Mesodermal cell (in vitro differentiated cells): ENCODE measurements around the gene BCR.

Source experiments
- H3K27ac ChIP-seq: 2 replicates; pipeline ENCODE4 v1.7.0; 2013; ENCODE audit warnings: mild to moderate bottlenecking, low read depth, low read length, moderate library complexity; ENCODE audit not compliant: severe bottlenecking
- H3K36me3 ChIP-seq: 2 replicates; pipeline ENCODE4 v1.7.1; 2013; ENCODE audit warnings: mild to moderate bottlenecking, low read length, moderate library complexity; ENCODE audit not compliant: control insufficient read depth, insufficient read depth
- H3K4me1 ChIP-seq: one replicate; pipeline ENCODE4 v1.7.1; 2013; ENCODE audit warnings: mild to moderate bottlenecking, low read length; ENCODE audit not compliant: insufficient read depth, control insufficient read depth, poor library complexity, severe bottlenecking
- H3K4me3 ChIP-seq: 2 replicates; pipeline ENCODE4 v1.7.0; 2013; ENCODE audit warnings: low read length, control low read depth, mild to moderate bottlenecking; ENCODE audit not compliant: insufficient read depth, poor library complexity, severe bottlenecking; ENCODE audit errors: extremely low read depth
- H3K9me3 ChIP-seq: 2 replicates; pipeline ENCODE4 v1.7.1; 2013; ENCODE audit warnings: mild to moderate bottlenecking, low read length, moderate library complexity; ENCODE audit not compliant: control insufficient read depth
- WGBS, 2 experiments: methylation state at CpG; one replicate each; pipeline ENCODE4 v1.1.5; 2013; ENCODE audit warnings: missing lambda C conversion rate in 2 of 2; ENCODE audit not compliant: insufficient coverage in 2 of 2; 5-methylcytosine and 5-hydroxymethylcytosine counted together

BCR gene

GRCh38 chr22:23281406-23282088 lies 101.2 kb downstream of the BCR start:
- 50 to 56% methylated on average over 12 to 16 of the region's 21 CpGs for WGBS, 2 experiments

DNA sequence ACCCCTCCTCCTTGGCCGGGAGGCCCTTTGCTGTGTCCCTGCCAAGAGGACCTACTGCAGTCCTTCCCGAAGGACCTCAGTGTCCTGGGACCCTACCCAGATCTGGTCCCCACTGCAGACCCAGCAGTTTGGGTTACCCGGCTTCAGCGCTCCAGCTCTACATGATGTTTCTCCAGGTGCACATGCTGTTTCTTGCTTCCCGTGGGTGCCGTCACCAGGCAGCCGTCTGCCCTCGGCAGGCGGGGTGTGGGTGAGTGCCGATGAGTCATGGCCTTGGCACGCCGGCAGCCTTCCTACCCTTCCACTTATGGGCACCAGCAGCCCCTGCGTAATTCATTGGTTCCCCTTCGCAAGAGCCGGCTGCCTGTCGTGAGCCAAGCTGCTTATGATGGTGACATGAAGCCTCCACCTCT lies 101.8 kb downstream of the BCR start:
- H3K36me3 ChIP-seq = peaks cover 60% of the 10 kb centered on the region
- WGBS, 2 experiments = 81 to 83% methylated on average over 16 of the region's 16 CpGs
- H3K27ac ChIP-seq = no peak overlapping the region
- no peaks in the 10 kb centered on the region for H3K9me3 ChIP-seq
- peaks cover 5% of the 10 kb centered on the region for H3K4me1 ChIP-seq
- no peak overlapping the region for H3K4me3 ChIP-seq

More at GRCh38 chr22:23281406-23282088, 101.2 kb downstream of the BCR start:
- no peak overlapping the region for H3K27ac ChIP-seq
- peaks cover 57% of the 10 kb centered on the region for H3K36me3 ChIP-seq
- H3K4me1 ChIP-seq = peaks cover 5% of the 10 kb centered on the region
- no peaks in the 10 kb centered on the region for H3K9me3 ChIP-seq
- no peak overlapping the region for H3K4me3 ChIP-seq

- WGBS, 2 experiments = 87 to 97% methylated on average over 9 to 10 of the region's 10 CpGs
- H3K27ac ChIP-seq = no peak overlapping the region
Observed at GRCh38 chr22:23282516-23282915, 102.2 kb downstream of the BCR start.

DNA sequence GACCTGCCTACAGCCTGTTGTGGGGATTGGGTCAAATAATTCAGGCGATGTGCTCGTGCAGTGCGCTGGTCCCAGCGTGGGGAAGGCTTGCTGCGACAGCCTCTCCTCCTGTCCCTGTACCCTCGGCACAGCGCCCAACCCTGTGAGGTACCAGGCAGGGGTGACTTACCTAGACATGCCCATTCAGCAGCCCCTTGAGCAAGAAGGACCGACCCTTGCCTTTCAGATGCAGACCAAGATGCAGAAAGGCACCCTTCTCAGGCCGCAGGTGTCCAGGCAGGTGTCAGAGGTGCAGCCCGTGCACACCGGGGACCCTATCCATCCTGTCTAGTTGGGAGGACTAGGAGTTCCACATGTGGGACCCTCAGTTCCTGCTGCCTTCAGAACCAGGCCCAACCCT lies 102.7 kb downstream of the BCR start:
- WGBS, 2 experiments = 98 to 99% methylated on average over 11 of the region's 11 CpGs

More at GRCh38 chr22:23282516-23282915, 102.2 kb downstream of the BCR start:
- Histone ChIP-seq H3K4me1 (peaks cover 5% of the 10 kb centered on the region), H3K9me3 (no peaks in the 10 kb centered on the region), H3K36me3 (peaks cover 64% of the 10 kb centered on the region), H3K4me3 (no peak overlapping the region)

GRCh38 chr22:23283591-23284503 lies 103.5 kb downstream of the BCR start:
- Histone ChIP-seq H3K9me3 (no peaks in the 10 kb centered on the region), H3K4me3 (no peak overlapping the region), H3K36me3 (peaks cover 62% of the 10 kb centered on the region), H3K27ac (no peak overlapping the region), H3K4me1 (peaks cover 5% of the 10 kb centered on the region)
- 97% methylated on average over 17 to 18 of the region's 22 CpGs for WGBS, 2 experiments

More for the DNA sequence above, 102.7 kb downstream of the BCR start:
- Histone ChIP-seq H3K4me3 (no peak overlapping the region), H3K36me3 (peaks cover 62% of the 10 kb centered on the region), H3K27ac (no peak overlapping the region), H3K9me3 (no peaks in the 10 kb centered on the region), H3K4me1 (peaks cover 5% of the 10 kb centered on the region)

DNA sequence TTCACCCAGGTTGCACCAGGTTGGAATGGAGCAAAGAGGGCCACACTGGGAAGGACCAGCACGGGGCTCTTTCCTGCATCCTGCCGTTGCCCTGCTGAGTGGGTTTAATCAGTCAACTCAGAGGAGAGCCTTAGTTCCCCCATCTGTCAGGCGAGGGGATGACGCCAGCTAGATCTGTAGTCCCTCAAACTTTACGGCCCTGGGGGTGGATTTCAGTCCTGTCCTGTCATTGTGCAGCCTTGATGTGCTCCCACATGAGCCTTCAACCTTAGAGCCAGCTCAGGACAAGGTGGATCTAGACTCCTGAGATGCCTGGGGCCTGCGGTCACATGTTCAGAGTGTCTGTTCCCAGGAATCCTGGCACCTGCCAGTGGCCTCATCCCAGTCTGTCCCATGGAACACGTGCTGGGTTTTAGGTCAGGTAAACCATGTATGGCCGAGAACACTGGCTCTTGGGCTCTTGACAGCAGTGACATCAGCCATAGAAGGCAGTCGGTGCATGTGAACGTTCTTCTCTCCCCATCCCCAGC lies 104.3 kb downstream of the BCR start:
- Histone ChIP-seq H3K4me3 (no peak overlapping the region), H3K27ac (no peak overlapping the region), H3K36me3 (peaks cover 69% of the 10 kb centered on the region), H3K4me1 (peaks cover 5% of the 10 kb centered on the region), H3K9me3 (no peaks in the 10 kb centered on the region)
- WGBS, 2 experiments = 94 to 97% methylated on average over 10 of the region's 10 CpGs

DNA sequence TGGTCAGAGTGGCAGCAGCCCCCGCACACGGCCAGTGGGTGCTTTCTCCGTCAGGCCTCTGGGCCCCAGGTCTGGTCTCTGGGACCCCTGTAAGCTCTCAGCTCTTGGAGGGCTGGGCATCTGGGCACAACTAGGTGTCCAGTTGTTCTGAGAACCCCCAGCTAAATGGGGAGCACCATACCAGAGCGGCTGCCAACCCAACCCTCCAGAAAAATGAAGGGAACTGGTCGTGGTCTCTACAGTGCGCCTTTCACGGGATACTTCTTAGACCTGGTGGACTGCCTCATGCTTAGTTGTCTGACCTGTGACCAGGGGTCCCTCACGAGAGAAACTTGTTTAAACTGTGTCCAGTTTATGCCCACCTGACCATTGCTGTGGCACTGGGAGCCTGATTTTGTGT lies 104.9 kb downstream of the BCR start:
- H3K27ac ChIP-seq = no peak overlapping the region
- no peaks in the 10 kb centered on the region for H3K9me3 ChIP-seq
- peaks cover 70% of the 10 kb centered on the region for H3K36me3 ChIP-seq
- 95 to 99% methylated on average over 8 of the region's 8 CpGs for WGBS, 2 experiments
- H3K4me3 ChIP-seq = no peak overlapping the region
- peaks cover 5% of the 10 kb centered on the region for H3K4me1 ChIP-seq

DNA sequence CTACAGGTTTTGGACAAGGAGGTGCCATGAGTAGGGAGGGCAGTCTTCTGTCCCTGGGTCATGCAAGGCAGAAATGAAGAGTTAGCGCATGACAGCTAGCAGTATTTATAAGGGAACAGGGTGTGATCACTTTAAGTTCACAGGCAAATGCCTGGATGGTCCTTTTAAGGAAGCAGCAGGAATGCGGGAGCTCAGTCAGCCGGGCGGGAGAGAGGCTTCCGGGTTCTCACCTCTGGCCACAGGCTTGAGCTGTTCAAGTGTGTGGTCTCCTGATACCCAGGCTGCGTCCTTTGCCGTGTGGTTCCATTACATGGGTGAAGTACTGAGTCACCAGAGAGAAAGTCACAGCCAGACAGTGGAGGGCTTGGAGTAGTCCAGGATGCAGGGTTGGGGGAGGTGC lies 105.4 kb downstream of the BCR start:
- 97% methylated on average over 7 of the region's 7 CpGs for WGBS, 2 experiments
- H3K4me3 ChIP-seq = no peak overlapping the region
- H3K27ac ChIP-seq = no peak overlapping the region
- peaks cover 5% of the 10 kb centered on the region for H3K4me1 ChIP-seq
- peaks cover 72% of the 10 kb centered on the region for H3K36me3 ChIP-seq
- no peaks in the 10 kb centered on the region for H3K9me3 ChIP-seq

DNA sequence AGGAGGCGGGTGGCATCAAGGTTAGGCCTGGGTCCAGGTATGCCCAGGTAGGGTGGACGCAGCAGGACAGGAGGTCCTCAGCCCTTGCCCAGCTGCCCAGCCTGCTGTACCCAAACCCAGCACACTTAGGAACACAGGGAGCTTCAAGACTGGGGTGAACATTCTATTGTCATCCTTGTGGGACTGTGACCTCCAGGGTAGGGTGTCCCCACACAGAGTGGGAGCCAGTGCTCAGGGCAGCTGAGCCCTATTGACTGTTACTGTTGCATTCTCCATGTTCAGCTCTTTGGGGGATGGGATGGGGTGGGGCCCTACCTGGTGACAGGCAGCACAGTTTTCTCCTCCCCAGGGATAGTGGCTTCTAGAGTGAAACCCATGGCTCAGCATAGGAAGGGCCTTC lies 106.0 kb downstream of the BCR start:
- 85 to 95% methylated on average over 2 of the region's 2 CpGs for WGBS, 2 experiments

DNA sequence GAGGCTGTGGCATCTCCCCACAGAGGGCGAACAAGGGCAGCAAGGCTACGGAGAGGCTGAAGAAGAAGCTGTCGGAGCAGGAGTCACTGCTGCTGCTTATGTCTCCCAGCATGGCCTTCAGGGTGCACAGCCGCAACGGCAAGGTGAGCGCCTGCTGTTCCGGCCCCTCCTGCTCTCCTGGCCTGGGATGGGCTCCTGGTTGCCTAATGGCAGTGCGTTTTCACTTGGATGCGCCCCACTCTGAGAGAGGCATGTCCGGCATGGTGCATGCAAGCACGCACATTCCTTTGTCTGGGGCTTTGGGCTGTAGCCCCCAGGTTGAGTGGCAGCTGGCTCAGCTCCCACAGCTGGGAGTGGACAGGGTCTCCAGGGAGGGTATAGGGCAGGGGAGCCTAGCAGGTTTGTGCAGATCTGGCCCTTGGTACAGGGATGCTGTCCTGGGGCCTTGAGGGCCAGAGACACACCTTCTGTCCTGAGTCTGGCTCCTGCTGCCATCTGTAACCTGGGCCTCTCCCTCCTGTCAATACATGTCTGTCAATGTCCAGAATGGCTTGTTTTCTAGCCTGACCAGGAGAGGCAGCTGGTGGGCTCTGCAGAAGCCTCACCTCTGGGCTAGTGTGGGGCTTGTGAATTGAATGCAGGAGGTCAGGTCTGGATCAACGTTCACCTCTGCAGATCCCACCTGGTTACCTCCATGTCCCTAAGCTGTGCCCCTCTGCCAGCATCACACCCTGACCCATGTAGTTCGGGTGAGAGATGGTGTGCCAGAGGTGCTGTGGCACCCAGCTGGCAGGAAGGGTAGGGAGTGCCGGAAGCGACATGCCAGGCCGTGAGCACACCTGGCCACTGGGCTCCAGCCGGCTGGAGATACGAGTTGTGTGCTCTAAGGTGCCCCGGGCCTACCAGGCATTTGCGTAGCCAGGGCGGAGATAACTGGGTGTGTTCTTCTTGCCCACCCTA lies 107.1 kb downstream of the BCR start:
- WGBS, 2 experiments = 95 to 97% methylated on average over 17 to 21 of the region's 21 CpGs

More for the DNA sequence above, 106.0 kb downstream of the BCR start:
- H3K36me3 ChIP-seq = peaks cover 78% of the 10 kb centered on the region
- H3K4me3 ChIP-seq = no peak overlapping the region
- H3K27ac ChIP-seq = no peak overlapping the region
- H3K4me1 ChIP-seq = peaks cover 5% of the 10 kb centered on the region
- no peaks in the 10 kb centered on the region for H3K9me3 ChIP-seq

More for the DNA sequence above, 107.1 kb downstream of the BCR start:
- no peak overlapping the region for H3K27ac ChIP-seq
- H3K4me1 ChIP-seq = peaks cover 5% of the 10 kb centered on the region
- H3K4me3 ChIP-seq = no peak overlapping the region
- peaks cover 83% of the 10 kb centered on the region for H3K36me3 ChIP-seq
- H3K9me3 ChIP-seq = no peaks in the 10 kb centered on the region
